HepG2 (cell line): ENCODE measurements around the gene GPR55. TPM values are rescaled to one million over a fixed set of nuclear protein-coding genes. Genes with fewer than 3 reads are reported as not detected.

ENCODE experiments used
- CBX1 ChIP-seq: IDR thresholded peaks from one replicate; pipeline ENCODE4 v1.6.1; 2016; ENCODE audit warnings: antibody characterized with exemption, low read depth
- MED8 ChIP-seq: sonication (generic); formaldehyde crosslinking; IDR thresholded peaks from 2 replicates; pipeline ENCODE4 v1.8.1; 2023; ENCODE audit warnings: mild to moderate bottlenecking, missing genetic modification reagents; ENCODE audit not compliant: insufficient replicate concordance
- ZFP37 ChIP-seq: sonication (generic); formaldehyde crosslinking; IDR thresholded peaks from 2 replicates; pipeline ENCODE4 v1.4.0; 2020; ENCODE audit warnings: missing genetic modification reagents, borderline replicate concordance
- ZNF280B ChIP-seq: sonication (generic); formaldehyde crosslinking; IDR thresholded peaks from 2 replicates; pipeline ENCODE4 v1.5.0; 2020; ENCODE audit warnings: missing genetic modification reagents, mild to moderate bottlenecking, borderline replicate concordance
- ZNF572 ChIP-seq: sonication (generic); formaldehyde crosslinking; IDR thresholded peaks from 2 replicates; pipeline ENCODE4 v1.5.1; 2020; ENCODE audit warnings: mild to moderate bottlenecking, missing genetic modification reagents
- polyA plus RNA-seq, 8 experiments: library from polyadenylated mRNA; depleted of rRNA in 3 of 8; stranded (reverse) in 7 of 8; unstranded in 1 of 8; fragments of >200 nt; fragmentation: Illumina TruSeq in 4 of 8; extraction: Trizol in 4 of 8; gene quantifications; 2 replicates each; pipeline versions ENCODE4 v1.2.1 to v1.2.3, GENCODE V29; 2011 to 2016; ENCODE audit warnings: low read depth in 4 of 8, missing spikeins in 1 of 8, mixed read lengths in 1 of 8; ENCODE audit not compliant: insufficient read depth in 1 of 8
- total RNA-seq, 5 experiments: library from RNA; depleted of rRNA; stranded (reverse); fragments of >200 nt; fragmentation: Illumina TruSeq; extraction: Trizol; gene quantifications; 2 replicates each; pipeline ENCODE4 v1.2.3, GENCODE V29; 2016; ENCODE audit warnings: low read depth in 1 of 5
- TF ChIP-seq, protein P1 (sequence below): sonication (generic); formaldehyde crosslinking; IDR thresholded peaks from 2 replicates; pipeline ENCODE4 v1.5.0; 2020; ENCODE audit warnings: mild to moderate bottlenecking, missing genetic modification reagents, borderline replicate concordance

GPR55 gene
- total and polyA plus RNA-seq, 2 of the 13 experiments (the other 11 are each of a cell fraction or from before 2014, with no cell fraction given) = not detected

DNA sequence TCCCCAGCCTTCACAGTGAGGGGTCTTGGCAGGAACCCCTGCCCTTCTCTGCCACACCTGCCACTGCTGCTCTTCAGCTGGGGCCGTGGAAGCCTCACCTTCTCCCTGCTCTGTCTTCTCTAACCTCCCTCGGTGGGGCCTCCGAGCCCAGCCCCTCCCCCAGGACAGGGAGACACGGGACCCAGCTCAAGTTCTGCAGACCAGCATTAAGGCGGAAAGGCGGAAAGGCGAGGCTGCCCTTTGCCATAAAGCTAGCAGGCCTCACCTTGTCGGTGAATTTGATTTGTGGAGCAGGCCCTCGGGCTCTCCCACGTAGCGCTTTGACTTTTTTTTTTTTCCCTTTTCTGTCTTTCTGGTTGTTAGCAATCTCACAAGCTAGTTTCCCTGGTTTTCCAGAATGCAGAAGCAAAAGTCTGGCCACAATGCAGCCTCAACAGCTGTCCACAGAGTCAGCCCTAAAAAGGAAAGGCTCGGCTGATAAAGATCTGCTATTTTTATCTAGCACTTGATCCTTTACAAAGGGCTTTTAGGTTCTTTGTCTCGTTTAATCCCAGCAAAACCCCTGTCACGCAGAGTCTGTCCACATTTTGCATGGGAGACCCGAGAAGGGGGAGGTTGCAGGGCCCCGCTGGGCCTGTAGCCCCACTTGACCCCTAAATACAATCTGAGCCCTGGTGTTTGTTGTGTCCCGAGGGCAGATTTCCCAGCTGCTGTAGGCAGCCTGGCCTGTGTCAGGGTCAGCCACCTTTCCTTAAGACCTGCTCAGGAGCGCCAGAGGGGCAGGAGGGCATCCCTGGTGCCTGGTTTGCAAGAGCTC lies 54.3 kb downstream of the GPR55 start (continued):
- TF ChIP-seq, protein P1, sequence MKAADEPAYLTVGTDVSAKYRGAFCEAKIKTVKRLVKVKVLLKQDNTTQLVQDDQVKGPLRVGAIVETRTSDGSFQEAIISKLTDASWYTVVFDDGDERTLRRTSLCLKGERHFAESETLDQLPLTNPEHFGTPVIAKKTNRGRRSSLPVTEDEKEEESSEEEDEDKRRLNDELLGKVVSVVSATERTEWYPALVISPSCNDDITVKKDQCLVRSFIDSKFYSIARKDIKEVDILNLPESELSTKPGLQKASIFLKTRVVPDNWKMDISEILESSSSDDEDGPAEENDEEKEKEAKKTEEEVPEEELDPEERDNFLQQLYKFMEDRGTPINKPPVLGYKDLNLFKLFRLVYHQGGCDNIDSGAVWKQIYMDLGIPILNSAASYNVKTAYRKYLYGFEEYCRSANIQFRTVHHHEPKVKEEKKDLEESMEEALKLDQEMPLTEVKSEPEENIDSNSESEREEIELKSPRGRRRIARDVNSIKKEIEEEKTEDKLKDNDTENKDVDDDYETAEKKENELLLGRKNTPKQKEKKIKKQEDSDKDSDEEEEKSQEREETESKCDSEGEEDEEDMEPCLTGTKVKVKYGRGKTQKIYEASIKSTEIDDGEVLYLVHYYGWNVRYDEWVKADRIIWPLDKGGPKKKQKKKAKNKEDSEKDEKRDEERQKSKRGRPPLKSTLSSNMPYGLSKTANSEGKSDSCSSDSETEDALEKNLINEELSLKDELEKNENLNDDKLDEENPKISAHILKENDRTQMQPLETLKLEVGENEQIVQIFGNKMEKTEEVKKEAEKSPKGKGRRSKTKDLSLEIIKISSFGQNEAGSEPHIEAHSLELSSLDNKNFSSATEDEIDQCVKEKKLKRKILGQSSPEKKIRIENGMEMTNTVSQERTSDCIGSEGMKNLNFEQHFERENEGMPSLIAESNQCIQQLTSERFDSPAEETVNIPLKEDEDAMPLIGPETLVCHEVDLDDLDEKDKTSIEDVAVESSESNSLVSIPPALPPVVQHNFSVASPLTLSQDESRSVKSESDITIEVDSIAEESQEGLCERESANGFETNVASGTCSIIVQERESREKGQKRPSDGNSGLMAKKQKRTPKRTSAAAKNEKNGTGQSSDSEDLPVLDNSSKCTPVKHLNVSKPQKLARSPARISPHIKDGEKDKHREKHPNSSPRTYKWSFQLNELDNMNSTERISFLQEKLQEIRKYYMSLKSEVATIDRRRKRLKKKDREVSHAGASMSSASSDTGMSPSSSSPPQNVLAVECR (CRISPR knock-in tag) = no peak
- TF ChIP-seq MED8 (CRISPR knock-in tag) = no peak
- TF ChIP-seq ZNF572 (CRISPR knock-in tag) = no peak
- TF ChIP-seq CBX1 = no peak
- TF ChIP-seq ZFP37 (CRISPR knock-in tag) = no peak
- TF ChIP-seq ZNF280B (CRISPR knock-in tag) = no peak
- TF ChIP-seq, all 625 proteins: peak for 0
